ENCODE measurements around the gene SARS1. TPM values are rescaled to one million over a fixed set of nuclear protein-coding genes. Genes with fewer than 3 reads are reported as not detected.
A peak's percentile ranks its signal among the peaks of the same experiment; 100 is the strongest.

The SARS1 gene
- total RNA-seq, 4 donors from 2014 or later, result 164 to 264 (median 200) TPM

DNA sequence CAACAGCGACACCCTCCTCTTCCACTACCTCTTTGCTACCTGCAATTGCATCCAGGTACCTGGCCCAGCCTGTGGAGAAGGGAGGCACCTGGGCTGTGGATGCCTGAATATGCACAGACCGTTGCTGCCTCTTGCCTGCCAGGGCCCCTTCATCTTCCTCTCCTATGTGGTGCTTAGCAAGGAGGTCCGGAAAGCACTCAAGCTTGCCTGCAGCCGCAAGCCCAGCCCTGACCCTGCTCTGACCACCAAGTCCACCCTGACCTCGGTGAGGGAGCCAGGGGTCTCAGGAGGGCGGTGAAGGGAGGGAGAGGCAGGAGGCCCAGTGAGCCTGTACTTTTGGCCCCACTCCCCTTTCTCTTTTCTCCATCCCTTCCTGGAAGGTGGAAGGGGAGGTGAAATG lies 57.7 kb downstream of the SARS1 start:
- Histone ChIP-seq H3K27ac (no peak overlapping the region), H3K4me1 (peaks cover 24% of the 10 kb centered on the region in 2 donors), H3K36me3 (peaks cover 12 to 24% of the 10 kb centered on the region in 2 donors), H3K4me3 (replicated peaks in 1 of 3) (no peak overlapping the region), H3K27me3 (no peaks in the 10 kb centered on the region), H3K9me3 (no peaks in the 10 kb centered on the region)
- intact Hi-C loops (cut with DNase I), result no loop called here
- DNase-seq, result no peak
- no peak for TF ChIP-seq CTCF (IDR thresholded peaks at IDR 0.05)
- WGBS, 2 donors, result 89 to 96% methylated on average over 6 of the region's 6 CpGs

DNA sequence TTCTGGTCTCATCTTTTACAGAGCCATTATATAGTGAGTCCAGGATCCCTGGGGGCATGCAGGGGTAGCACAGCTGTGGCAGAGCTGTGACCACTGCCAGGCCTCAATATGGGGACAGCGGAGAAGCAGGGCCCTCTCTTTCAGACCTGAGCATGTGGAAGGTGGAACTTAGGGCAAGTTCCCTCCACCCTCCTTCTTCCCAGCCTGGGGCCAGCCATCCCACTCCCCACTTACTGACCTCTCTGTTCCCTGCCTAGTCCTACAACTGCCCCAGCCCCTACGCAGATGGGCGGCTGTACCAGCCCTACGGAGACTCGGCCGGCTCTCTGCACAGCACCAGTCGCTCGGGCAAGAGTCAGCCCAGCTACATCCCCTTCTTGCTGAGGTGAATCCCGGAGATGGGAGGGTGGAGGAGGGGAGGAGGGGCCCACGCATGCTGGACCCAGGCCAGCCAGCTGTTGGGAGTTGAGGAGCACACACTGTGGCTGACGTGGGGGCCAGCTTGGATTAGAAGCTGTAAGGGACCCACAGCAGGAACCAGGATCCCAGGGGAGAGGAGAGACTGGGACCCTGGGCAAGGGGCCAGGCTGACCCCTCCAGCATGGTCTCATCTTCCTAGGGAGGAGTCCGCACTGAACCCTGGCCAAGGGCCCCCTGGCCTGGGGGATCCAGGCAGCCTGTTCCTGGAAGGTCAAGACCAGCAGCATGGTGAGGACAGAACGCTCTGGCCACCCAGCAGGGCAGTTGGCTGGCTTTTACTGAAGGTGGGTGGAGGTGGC lies 58.5 kb downstream of the SARS1 start:
- H3K4me1 ChIP-seq, result peaks cover 30 to 32% of the 10 kb centered on the region in 2 donors
- H3K27ac ChIP-seq, result peak overlapping the region in 1 of 3 donors; percentile 12
- no peak overlapping the region for H3K4me3 ChIP-seq (replicated peaks in 1 of 3)
- 87 to 97% methylated on average over 11 to 13 of the region's 13 CpGs for WGBS, 2 donors
- no peak for TF ChIP-seq CTCF (IDR thresholded peaks at IDR 0.05)
- TF ChIP-seq POLR2A (IDR thresholded peaks at IDR 0.05), result no peak
- DNase-seq, result no peak
- intact Hi-C loops (cut with DNase I), result no loop called here
- peaks cover 12 to 24% of the 10 kb centered on the region in 2 donors for H3K36me3 ChIP-seq
- no peaks in the 10 kb centered on the region for H3K27me3 ChIP-seq
- no peaks in the 10 kb centered on the region for H3K9me3 ChIP-seq

- H3K4me3 ChIP-seq (replicated peaks in 1 of 3), result no peak overlapping the region
- H3K9me3 ChIP-seq, result no peaks in the 10 kb centered on the region
- TF ChIP-seq POLR2A (IDR thresholded peaks at IDR 0.05) (no peak), CTCF (IDR thresholded peaks at IDR 0.05) (no peak)
- no peak for DNase-seq
- WGBS, 2 donors, result 87 to 94% methylated on average over 5 to 8 of the region's 16 CpGs
- H3K36me3 ChIP-seq, result peaks cover 12 to 17% of the 10 kb centered on the region in 2 donors
- no peaks in the 10 kb centered on the region for H3K27me3 ChIP-seq
- intact Hi-C loops (cut with DNase I), result no loop called here
- H3K27ac ChIP-seq, result peak overlapping the region in 2 of 3 donors; percentile 94 to 96
- H3K4me1 ChIP-seq, result peaks cover 35 to 39% of the 10 kb centered on the region in 2 donors
Measured at GRCh38 chr1:109272831-109273547, 59.3 kb downstream of the SARS1 start.

- Histone ChIP-seq H3K27me3 (no peaks in the 10 kb centered on the region), H3K4me1 (peaks cover 40 to 45% of the 10 kb centered on the region in 2 donors), H3K36me3 (peaks cover 12 to 14% of the 10 kb centered on the region in 2 donors), H3K4me3 (replicated peaks in 1 of 3) (no peak overlapping the region), H3K27ac (peak overlapping the region; percentile 80 to 96 (median 94)), H3K9me3 (no peaks in the 10 kb centered on the region)
- DNase-seq, result no peak
- intact Hi-C loops (cut with DNase I), result no loop called here
- WGBS, 2 donors, result 81 to 89% methylated on average over 18 to 21 of the region's 30 CpGs
- TF ChIP-seq CTCF (IDR thresholded peaks at IDR 0.05) (no peak), POLR2A (IDR thresholded peaks at IDR 0.05) (no peak)
Measured at GRCh38 chr1:109273570-109274288, 60.0 kb downstream of the SARS1 start.

All from thyroid gland (tissue), 4 donors.